Skeletal muscle satellite cell (primary cell): ENCODE results near the gene MIEN1.
"Not testable (repeated sequence)": the region's sequence is repeated elsewhere in the genome, so short reads cannot be mapped to it uniquely, and the experiment has no call there.

Experiments used
- H3K27me3 ChIP-seq: 2 replicates; pipeline ENCODE4 v1.7.0; 2013; ENCODE audit warnings: low read length; ENCODE audit not compliant: control insufficient read depth, insufficient read depth
- H3K36me3 ChIP-seq: 2 replicates; pipeline ENCODE4 v1.7.0; 2013; ENCODE audit warnings: mild to moderate bottlenecking, control low read depth, low read length; ENCODE audit not compliant: insufficient read depth
- H3K4me1 ChIP-seq: 2 replicates; pipeline ENCODE4 v1.7.0; 2013; ENCODE audit warnings: low read length; ENCODE audit not compliant: control insufficient read depth, insufficient read depth
- H3K4me2 ChIP-seq: 2 replicates; pipeline ENCODE4 v1.7.0; 2013; ENCODE audit warnings: mild to moderate bottlenecking, low read length
- H3K4me3 ChIP-seq: 2 replicates; pipeline ENCODE4 v1.7.0; 2013; ENCODE audit warnings: low read length
- H3K9ac ChIP-seq: 2 replicates; pipeline ENCODE4 v1.7.0; 2013; ENCODE audit warnings: mild to moderate bottlenecking, low read depth, low read length, moderate library complexity
- H3K9me3 ChIP-seq: replicated peaks from 2 replicates; pipeline ENCODE4 v1.7.0; 2013; ENCODE audit warnings: mild to moderate bottlenecking, control low read depth, low read length

Gene MIEN1

GRCh38 chr17:39765175-39765574, 34.8 kb upstream of the MIEN1 start:
- peaks cover 63% of the 10 kb centered on the region for H3K27me3 ChIP-seq
- H3K9me3 ChIP-seq, result no peaks in the 10 kb centered on the region
- no peaks in the 10 kb centered on the region for H3K36me3 ChIP-seq
- no peak overlapping the region for H3K4me3 ChIP-seq
- H3K9ac ChIP-seq, result no peak overlapping the region
- no peak overlapping the region for H3K4me2 ChIP-seq
- peaks cover 11% of the 10 kb centered on the region for H3K4me1 ChIP-seq

DNA sequence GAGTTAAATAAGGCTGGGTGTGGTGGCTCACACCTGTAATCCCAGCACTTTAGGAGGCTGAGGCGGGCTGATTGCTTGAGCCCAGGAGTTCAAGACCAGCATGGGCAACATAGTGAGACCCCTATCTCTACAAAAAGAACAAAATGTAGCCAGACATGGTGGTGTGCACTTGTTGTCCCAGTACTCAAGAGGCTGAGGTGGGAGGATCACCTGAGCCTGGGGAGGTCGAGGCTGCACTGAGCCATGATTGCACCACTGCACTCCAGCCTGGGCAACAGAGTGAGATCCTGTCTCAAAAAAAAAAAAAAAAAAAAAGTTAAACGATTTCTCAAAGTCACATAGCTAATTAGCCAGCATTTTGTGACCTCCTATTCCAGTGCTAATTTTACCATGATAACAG, 33.8 kb upstream of the MIEN1 start:
- H3K4me1 ChIP-seq, result peaks cover 11% of the 10 kb centered on the region
- H3K27me3 ChIP-seq, result peaks cover 59% of the 10 kb centered on the region
- not testable (repeated sequence) for H3K9ac ChIP-seq, H3K4me2 ChIP-seq, H3K4me3 ChIP-seq, H3K36me3 ChIP-seq, H3K9me3 ChIP-seq

DNA sequence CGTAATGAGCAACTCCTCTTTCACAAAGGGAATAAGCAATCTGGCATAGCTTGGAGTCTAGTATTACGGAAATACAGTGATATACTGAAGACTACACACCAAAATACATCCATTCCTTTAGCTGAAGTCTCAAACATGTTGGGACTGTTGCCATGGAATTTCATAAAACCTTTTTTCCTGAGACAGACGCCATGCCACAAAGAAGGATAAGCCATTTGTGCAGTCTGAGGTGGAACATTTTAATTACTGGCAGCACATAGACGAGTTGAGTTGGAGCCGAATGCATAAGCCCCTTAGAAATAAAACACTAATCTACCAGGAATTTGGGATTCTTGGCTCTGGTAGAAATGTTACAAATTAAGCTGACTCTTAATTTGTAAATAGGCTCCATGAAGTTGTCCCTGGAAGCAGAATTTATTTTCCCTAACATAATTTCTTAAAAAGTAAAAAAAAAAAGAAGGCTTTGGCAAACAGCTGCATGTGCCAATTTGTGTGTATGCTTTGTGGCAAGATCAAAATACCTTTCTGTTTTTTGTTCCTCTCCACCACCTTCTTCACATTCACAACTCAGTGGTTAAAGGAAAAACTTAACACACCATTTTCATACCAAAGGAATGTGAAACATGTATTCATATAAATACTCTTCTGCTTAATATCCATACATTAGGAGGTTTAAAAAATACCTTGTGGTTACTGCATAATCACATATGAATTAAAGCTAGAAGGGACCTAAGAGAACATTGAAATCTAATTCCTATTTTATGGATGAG, 32.9 kb upstream of the MIEN1 start:
- Histone ChIP-seq H3K4me3 (no peak overlapping the region), H3K4me2 (peak overlapping the region; percentile 51), H3K9me3 (no peaks in the 10 kb centered on the region), H3K27me3 (peaks cover 57% of the 10 kb centered on the region), H3K9ac (no peak overlapping the region), H3K4me1 (peaks cover 11% of the 10 kb centered on the region), H3K36me3 (no peaks in the 10 kb centered on the region)

DNA sequence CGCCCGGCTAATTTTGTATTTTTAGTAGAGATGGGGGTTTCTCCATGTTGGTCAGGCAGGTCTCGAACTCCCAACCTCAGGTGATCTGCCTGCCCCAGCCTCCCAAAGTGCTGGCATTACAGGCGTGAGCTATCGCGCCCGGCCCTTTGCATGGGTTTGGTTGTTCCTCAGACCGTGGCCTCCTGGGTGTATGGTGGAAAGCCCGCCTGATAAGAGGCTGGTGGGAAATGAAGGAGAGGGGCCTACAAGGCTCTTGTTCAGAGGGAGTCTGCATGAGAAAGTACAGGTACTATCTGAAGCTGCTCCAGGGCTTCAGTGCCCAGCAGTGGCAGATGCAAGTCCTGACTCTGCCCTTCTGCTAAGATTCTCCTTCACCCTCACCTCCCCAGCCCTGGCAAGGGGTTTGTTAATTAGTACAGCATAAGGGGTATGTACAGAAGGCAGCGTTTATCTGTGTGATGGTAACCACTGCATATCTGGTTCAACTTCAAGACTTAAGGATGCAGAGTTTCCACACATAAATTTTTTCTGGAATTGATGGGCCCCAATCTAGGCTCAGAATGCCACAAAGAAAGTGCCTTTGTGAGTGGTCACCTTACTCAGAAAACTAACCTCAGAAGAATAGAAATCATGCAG, 31.6 kb upstream of the MIEN1 start:
- Histone ChIP-seq H3K4me1 (peaks cover 11% of the 10 kb centered on the region), H3K36me3 (no peaks in the 10 kb centered on the region), H3K9ac (no peak overlapping the region), H3K4me2 (no peak overlapping the region), H3K27me3 (peaks cover 61% of the 10 kb centered on the region), H3K9me3 (no peaks in the 10 kb centered on the region), H3K4me3 (no peak overlapping the region)

- Histone ChIP-seq H3K4me2 (no peak overlapping the region), H3K27me3 (peaks cover 52% of the 10 kb centered on the region), H3K4me3 (no peak overlapping the region), H3K36me3 (no peaks in the 10 kb centered on the region), H3K9me3 (no peaks in the 10 kb centered on the region), H3K9ac (no peak overlapping the region), H3K4me1 (peaks cover 11% of the 10 kb centered on the region)
These were observed 28.9 kb upstream of the MIEN1 start for GRCh38 chr17:39759204-39759603.

DNA sequence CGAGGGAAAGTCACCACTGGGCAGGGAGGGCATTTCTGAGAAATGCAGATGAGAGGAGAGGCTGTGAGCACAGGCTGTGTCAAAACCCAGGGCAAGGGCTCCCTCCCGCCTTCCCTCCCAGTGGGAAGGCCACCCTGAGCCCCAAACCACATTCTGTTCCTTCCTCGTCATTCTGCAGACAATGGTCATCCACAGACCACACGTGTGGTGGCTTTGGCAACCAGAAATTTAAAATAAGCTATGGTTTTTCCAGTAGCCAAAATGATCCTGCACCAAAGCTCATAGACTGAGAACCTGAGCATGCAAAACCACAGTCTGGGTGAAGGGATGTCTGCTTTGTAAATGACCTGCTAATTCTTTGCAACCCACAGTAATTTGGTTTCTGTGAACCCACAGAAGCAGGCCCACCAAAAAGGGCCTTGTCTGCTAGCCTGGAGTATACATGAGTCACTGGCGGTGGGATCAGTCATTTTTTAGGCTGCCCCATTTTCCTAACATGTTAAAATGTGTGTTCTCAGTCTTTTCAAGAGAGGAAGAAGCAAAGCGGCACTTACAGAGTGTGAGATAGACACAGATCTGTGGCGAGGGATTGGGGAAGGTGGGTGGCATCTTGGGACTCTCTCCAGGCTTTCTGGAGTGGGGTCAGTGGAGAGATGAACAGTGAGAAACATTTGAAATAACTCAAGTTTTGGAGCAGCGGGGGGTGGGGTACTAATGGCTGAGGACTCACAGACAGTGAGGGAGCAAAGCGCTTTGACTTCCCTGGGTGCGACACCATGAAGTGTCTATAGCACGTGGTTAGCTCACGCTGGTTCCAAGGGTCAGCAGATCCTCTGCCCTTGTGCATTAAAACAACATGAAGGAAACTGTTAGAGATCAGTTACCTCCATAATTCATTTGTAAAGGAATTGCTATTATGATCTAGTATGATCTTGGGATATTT, 27.9 kb upstream of the MIEN1 start:
- Histone ChIP-seq H3K4me2 (no peak overlapping the region), H3K36me3 (no peaks in the 10 kb centered on the region), H3K9ac (no peak overlapping the region), H3K4me1 (peaks cover 13% of the 10 kb centered on the region), H3K27me3 (peaks cover 51% of the 10 kb centered on the region), H3K4me3 (no peak overlapping the region), H3K9me3 (no peaks in the 10 kb centered on the region)

- Histone ChIP-seq H3K36me3 (no peaks in the 10 kb centered on the region), H3K9ac (no peak overlapping the region), H3K9me3 (no peaks in the 10 kb centered on the region), H3K4me2 (no peak overlapping the region), H3K27me3 (peaks cover 49% of the 10 kb centered on the region), H3K4me3 (no peak overlapping the region), H3K4me1 (peaks cover 8% of the 10 kb centered on the region)
These were observed 26.9 kb upstream of the MIEN1 start for GRCh38 chr17:39757176-39757662.

- Histone ChIP-seq H3K27me3 (peaks cover 51% of the 10 kb centered on the region), H3K36me3 (no peaks in the 10 kb centered on the region), H3K9ac (no peak overlapping the region), H3K4me2 (no peak overlapping the region), H3K9me3 (no peaks in the 10 kb centered on the region), H3K4me1 (peaks cover 8% of the 10 kb centered on the region), H3K4me3 (no peak overlapping the region)
These were observed 26.2 kb upstream of the MIEN1 start for GRCh38 chr17:39756380-39757079.

- Histone ChIP-seq H3K4me3 (no peak overlapping the region), H3K27me3 (peaks cover 51% of the 10 kb centered on the region)
These were observed 25.4 kb upstream of the MIEN1 start for GRCh38 chr17:39755554-39756379.

DNA sequence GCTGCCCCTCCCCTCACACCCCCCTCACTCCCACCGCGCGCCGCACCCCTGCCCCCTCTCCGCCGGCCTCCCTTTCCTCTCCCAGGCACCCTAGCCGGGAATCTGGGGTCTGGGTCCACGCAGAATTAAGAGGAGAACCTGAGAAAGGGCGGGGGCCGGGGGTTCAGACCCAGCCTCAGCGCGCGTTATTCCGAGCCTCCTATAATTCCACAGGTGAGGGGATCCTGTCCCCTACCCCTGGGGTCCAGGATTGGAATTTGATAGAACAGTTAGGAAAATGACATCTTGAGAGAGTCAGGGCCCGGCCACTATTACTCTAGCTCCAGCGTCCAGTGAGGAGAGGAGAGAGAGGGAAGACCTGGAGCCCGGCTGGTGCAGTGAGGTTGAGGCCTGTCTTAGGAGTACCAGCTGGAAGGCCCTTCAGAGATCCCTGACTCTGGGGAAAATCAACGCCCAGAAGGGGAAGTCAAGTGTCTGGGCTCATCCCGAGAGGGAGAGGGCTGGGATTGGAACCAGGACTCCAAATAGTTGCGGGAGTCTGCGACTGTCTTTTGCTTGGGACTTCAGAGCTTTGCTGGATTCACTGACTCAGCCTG, 24.7 kb upstream of the MIEN1 start:
- Histone ChIP-seq H3K9me3 (no peaks in the 10 kb centered on the region), H3K4me1 (peaks cover 8% of the 10 kb centered on the region), H3K27me3 (peaks cover 55% of the 10 kb centered on the region), H3K9ac (peak overlapping the region; percentile 94), H3K4me3 (peak overlapping the region; percentile 92), H3K4me2 (peak overlapping the region; percentile 99), H3K36me3 (no peaks in the 10 kb centered on the region)

More at GRCh38 chr17:39755554-39756379, 25.4 kb upstream of the MIEN1 start:
- Histone ChIP-seq H3K4me2 (no peak overlapping the region), H3K9me3 (no peaks in the 10 kb centered on the region), H3K36me3 (no peaks in the 10 kb centered on the region), H3K9ac (no peak overlapping the region), H3K4me1 (peaks cover 8% of the 10 kb centered on the region)
